PC-9 (cell line): ENCODE results near the gene HSPA2.

Experiments used
- EZH2 ChIP-seq: fragments of 200-600 bp; sonication (generic); IDR thresholded peaks from 2 replicates; pipeline ENCODE4 v1.8.0; 2017; ENCODE audit warnings: antibody characterized with exemption, low read depth
- TF ChIP-seq, protein P1 (sequence below): fragments of 200-600 bp; sonication (generic); conservative IDR thresholded peaks from 2 replicates; pipeline ENCODE4 v1.6.1; 2017; ENCODE audit warnings: mixed run types, antibody characterized with exemption, mild to moderate bottlenecking, moderate library complexity

DNA sequence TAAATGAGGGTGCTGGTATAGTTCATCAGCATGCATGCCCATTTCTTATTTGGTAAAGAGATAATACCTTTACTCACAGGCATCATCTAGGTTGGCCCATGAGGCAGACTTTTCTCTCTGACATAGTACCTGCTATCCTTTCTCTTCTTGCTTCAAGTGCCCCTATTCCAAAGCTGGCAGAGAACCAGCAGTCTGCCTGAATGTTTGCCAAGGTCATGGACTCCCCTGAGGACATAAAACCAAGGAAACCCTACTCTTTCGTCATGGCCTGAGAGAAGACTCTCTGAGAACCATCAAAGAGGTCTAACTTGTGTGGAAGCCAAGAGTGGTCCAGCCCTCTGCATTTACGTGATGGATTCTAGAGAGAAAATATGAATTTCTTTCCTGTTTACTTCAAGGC lies 21.1 kb downstream of the HSPA2 start:
- TF ChIP-seq, protein P1, sequence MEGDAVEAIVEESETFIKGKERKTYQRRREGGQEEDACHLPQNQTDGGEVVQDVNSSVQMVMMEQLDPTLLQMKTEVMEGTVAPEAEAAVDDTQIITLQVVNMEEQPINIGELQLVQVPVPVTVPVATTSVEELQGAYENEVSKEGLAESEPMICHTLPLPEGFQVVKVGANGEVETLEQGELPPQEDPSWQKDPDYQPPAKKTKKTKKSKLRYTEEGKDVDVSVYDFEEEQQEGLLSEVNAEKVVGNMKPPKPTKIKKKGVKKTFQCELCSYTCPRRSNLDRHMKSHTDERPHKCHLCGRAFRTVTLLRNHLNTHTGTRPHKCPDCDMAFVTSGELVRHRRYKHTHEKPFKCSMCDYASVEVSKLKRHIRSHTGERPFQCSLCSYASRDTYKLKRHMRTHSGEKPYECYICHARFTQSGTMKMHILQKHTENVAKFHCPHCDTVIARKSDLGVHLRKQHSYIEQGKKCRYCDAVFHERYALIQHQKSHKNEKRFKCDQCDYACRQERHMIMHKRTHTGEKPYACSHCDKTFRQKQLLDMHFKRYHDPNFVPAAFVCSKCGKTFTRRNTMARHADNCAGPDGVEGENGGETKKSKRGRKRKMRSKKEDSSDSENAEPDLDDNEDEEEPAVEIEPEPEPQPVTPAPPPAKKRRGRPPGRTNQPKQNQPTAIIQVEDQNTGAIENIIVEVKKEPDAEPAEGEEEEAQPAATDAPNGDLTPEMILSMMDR = no peak
- no peak for TF ChIP-seq EZH2
